Keratinocyte (primary cell): ENCODE results near the gene IER2. TPM values are rescaled to one million over a fixed set of nuclear protein-coding genes. Genes with fewer than 3 reads are reported as not detected.
A peak's percentile ranks its signal among the peaks of the same experiment; 100 is the strongest.

Source experiments
- DNase-seq: peaks from one replicate; pipeline ENCODE4 v3.0.0-alpha.2; 2011; ENCODE audit warnings: low read depth, missing footprints, low spot score
- FAIRE-seq: peaks from 2 replicates; lab custom pipeline; 2011; peaks lifted over from hg19 to GRCh38; lab: Jason Lieb, UNC
- H2AFZ ChIP-seq: 2 replicates; pipeline ENCODE4 v1.6.0; 2012; ENCODE audit warnings: low read length, control low read depth, inconsistent platforms; ENCODE audit not compliant: control insufficient read depth
- H3K27ac ChIP-seq: 2 replicates; pipeline ENCODE4 v1.5.1; 2011; ENCODE audit warnings: low read length; ENCODE audit not compliant: control insufficient read depth, insufficient read depth
- H3K27me3 ChIP-seq: 3 replicates; pipeline ENCODE4 v1.6.0; 2011; ENCODE audit warnings: low read length; ENCODE audit not compliant: control insufficient read depth, insufficient read depth; ENCODE audit errors: extremely low read depth
- H3K36me3 ChIP-seq, 2 experiments: 2 replicates in 1 of 2; 3 replicates in 1 of 2; pipeline ENCODE4 v1.5.1; 2011; ENCODE audit warnings: low read length in 2 of 2, mild to moderate bottlenecking in 1 of 2; ENCODE audit not compliant: control insufficient read depth in 2 of 2, insufficient read depth in 2 of 2; ENCODE audit errors: extremely low read depth in 1 of 2
- H3K4me1 ChIP-seq: 3 replicates; pipeline ENCODE4 v1.5.1; 2011; ENCODE audit warnings: low read length; ENCODE audit not compliant: control insufficient read depth, insufficient read depth; ENCODE audit errors: extremely low read depth
- H3K4me2 ChIP-seq: 3 replicates; pipeline ENCODE4 v1.6.0; 2011; ENCODE audit warnings: low read depth, low read length; ENCODE audit not compliant: control insufficient read depth, insufficient read depth; ENCODE audit errors: extremely low read depth
- H3K4me3 ChIP-seq, 3 experiments: fragments of 200-600 bp in 1 of 3; sonication (generic) in 1 of 3; 2 replicates in 2 of 3; 3 replicates in 1 of 3; pipeline ENCODE4 v1.5.1; 2011 to 2016; ENCODE audit warnings: low read length in 3 of 3, mild to moderate bottlenecking in 3 of 3, control low read depth in 2 of 3, inconsistent platforms in 1 of 3, low read depth in 1 of 3, mixed read lengths in 1 of 3, mixed run types in 1 of 3, moderate library complexity in 1 of 3; ENCODE audit not compliant: control insufficient read depth in 2 of 3, insufficient read depth in 2 of 3; ENCODE audit errors: extremely low read depth in 1 of 3
- H3K79me2 ChIP-seq: 2 replicates; pipeline ENCODE4 v1.6.0; 2012; ENCODE audit warnings: low read length; ENCODE audit not compliant: control insufficient read depth, insufficient read depth
- H3K9ac ChIP-seq: 3 replicates; pipeline ENCODE4 v1.6.0; 2011; ENCODE audit warnings: low read length; ENCODE audit not compliant: control insufficient read depth, insufficient read depth; ENCODE audit errors: extremely low read depth
- H3K9me1 ChIP-seq: 3 replicates; pipeline ENCODE4 v1.6.0; 2011; ENCODE audit warnings: low read length; ENCODE audit not compliant: control insufficient read depth, insufficient read depth; ENCODE audit errors: extremely low read depth
- H3K9me3 ChIP-seq: 2 replicates; pipeline ENCODE4 v1.5.1; 2012; ENCODE audit warnings: low read depth, low read length; ENCODE audit not compliant: control insufficient read depth
- H4K20me1 ChIP-seq: 3 replicates; pipeline ENCODE4 v1.6.0; 2011; ENCODE audit warnings: low read length; ENCODE audit not compliant: control insufficient read depth, insufficient read depth; ENCODE audit errors: extremely low read depth
- EZH2 ChIP-seq: IDR thresholded peaks from one replicate; pipeline ENCODE4 v1.6.1; 2012; ENCODE audit warnings: inconsistent platforms, mild to moderate bottlenecking, low read length, moderate library complexity
- dilution Hi-C: fragments of 300-500 bp; cut with MboI; formaldehyde crosslinking; loops from one replicate; pipeline ENCODE4 v1.7.0; 2020; ENCODE audit warnings: low sequenced_read_pairs; ENCODE audit not compliant: extremely low pct_ligation_motif_present
- polyA plus RNA-seq, 5 experiments: library from polyadenylated mRNA; depleted of rRNA in 3 of 5; stranded (reverse) in 3 of 5; stranded (forward) in 1 of 5; unstranded in 1 of 5; fragments of >200 nt; gene quantifications; 1 replicate in 1 of 5; 2 replicates in 3 of 5; 3 replicates in 1 of 5; pipeline versions ENCODE4 v1.2.1 to v1.2.3, GENCODE V29; 2011 to 2012; ENCODE audit warnings: missing spikeins in 2 of 5, low read depth in 1 of 5, low replicate concordance in 1 of 5
- TF ChIP-seq, protein P1 (sequence below), 3 experiments: IDR thresholded peaks in 1 of 3; conservative IDR thresholded peaks in 1 of 3; optimal IDR thresholded peaks in 1 of 3; 2 replicates in 2 of 3; 3 replicates in 1 of 3; pipeline versions ENCODE3 to v1.5.1; 2011; ENCODE audit warnings: low read length in 3 of 3, mild to moderate bottlenecking in 3 of 3, moderate library complexity in 2 of 3, control low read depth in 1 of 3, inconsistent platforms in 1 of 3; ENCODE audit not compliant: insufficient read depth in 2 of 3; ENCODE audit errors: extremely low read depth in 1 of 3

The IER2 gene
- polyA plus RNA-seq, 1 donor (not counting 4 experiments of a cell fraction or from before 2014, with no cell fraction given), result 14.4 TPM

DNA sequence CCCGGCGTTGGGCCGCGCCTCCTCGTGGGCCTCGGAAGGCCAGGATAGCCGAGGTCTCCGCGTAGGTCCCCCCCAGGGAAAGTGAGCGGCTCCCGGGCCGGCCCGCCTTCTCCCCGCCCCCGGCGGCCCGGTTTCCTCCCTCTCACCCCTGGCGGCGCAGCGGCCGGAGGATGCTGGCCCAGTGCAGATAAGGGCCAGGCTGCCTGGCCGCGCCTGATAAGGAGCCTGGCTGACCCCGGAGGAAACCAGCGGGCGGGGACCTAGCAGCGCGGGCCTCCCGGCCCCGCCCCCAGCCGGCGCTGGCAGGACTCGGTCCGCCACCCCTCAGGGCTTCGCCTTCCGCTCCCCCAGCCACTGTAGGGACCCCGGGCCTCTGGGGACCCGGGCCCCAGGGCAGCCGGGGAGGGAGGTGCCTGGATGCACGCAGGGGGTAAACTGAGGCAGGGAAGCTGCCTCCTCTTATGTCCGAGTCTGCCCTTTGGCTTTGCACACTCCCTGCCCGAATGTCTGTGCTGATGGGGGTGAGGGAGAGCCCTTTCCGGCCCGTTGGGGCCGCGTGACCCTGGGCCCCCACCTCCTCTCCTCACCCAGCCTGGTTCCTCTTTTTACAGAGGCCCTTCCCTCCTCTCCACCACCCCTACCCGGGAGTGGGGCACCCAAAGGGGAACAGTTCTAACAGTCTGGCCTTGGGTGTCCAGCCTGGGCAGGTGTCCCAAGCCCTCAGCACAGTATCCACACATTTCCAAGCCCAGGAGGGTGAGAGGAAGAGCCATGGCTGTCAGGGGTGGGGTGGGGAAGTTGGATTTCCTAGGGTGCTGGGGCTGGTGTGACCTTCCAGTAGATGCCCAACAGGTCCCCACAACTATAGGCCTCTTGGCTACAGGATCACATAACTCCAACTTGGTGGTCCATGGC lies 47.3 kb upstream of the IER2 start, which contains the start of gene LYL1:
Gene LYL1 (minus strand): TSS at position 193 of the 915 bp plus-strand sequence. CDS start 1,687 bp downstream, outside the sequence.
- Histone ChIP-seq H3K9ac (peak within 1 kb of the TSS; percentile 41), H4K20me1 (no peaks in the 10 kb centered on the region), H3K9me1 (no peaks in the 10 kb centered on the region), H3K36me3 (peaks cover 3 to 12% of the 10 kb centered on the region in 2 experiments), H3K4me2 (peak within 1 kb of the TSS; percentile 60), H3K4me3 (peak within 1 kb of the TSS in 1 of 3 experiments; percentile 43), H3K27me3 (no peaks in the 10 kb centered on the region), H2AFZ (peak within 1 kb of the TSS; percentile 47), H3K9me3 (no peaks in the 10 kb centered on the region), H3K27ac (no peak within 1 kb of the TSS), H3K79me2 (no peaks in the 10 kb centered on the region), H3K4me1 (peaks cover 10% of the 10 kb centered on the region)
- TF ChIP-seq EZH2, result no peak
- TF ChIP-seq, protein P1, sequence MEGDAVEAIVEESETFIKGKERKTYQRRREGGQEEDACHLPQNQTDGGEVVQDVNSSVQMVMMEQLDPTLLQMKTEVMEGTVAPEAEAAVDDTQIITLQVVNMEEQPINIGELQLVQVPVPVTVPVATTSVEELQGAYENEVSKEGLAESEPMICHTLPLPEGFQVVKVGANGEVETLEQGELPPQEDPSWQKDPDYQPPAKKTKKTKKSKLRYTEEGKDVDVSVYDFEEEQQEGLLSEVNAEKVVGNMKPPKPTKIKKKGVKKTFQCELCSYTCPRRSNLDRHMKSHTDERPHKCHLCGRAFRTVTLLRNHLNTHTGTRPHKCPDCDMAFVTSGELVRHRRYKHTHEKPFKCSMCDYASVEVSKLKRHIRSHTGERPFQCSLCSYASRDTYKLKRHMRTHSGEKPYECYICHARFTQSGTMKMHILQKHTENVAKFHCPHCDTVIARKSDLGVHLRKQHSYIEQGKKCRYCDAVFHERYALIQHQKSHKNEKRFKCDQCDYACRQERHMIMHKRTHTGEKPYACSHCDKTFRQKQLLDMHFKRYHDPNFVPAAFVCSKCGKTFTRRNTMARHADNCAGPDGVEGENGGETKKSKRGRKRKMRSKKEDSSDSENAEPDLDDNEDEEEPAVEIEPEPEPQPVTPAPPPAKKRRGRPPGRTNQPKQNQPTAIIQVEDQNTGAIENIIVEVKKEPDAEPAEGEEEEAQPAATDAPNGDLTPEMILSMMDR (optimal IDR thresholded peaks at IDR 0.05 in 1 of 3, IDR thresholded peaks at IDR 0.05 in 1 of 3, conservative IDR thresholded peaks at IDR 0.05 in 1 of 3; ENCODE audit: extremely low read depth in 1 of 3, insufficient read depth in 2 of 3, low read length in 3 of 3), result no peak
- FAIRE-seq (no peak), DNase-seq (no peak)
- dilution Hi-C loops, result no loop called here

- FAIRE-seq (no peak), DNase-seq (no peak)
- Histone ChIP-seq H2AFZ (no peak overlapping the region), H3K4me3 (no peak overlapping the region), H4K20me1 (no peaks in the 10 kb centered on the region), H3K4me2 (no peak overlapping the region), H3K79me2 (no peaks in the 10 kb centered on the region), H3K36me3 (peaks cover 3 to 12% of the 10 kb centered on the region in 2 experiments), H3K9ac (no peak overlapping the region), H3K4me1 (peaks cover 8% of the 10 kb centered on the region), H3K27me3 (no peaks in the 10 kb centered on the region), H3K27ac (no peak overlapping the region), H3K9me3 (no peaks in the 10 kb centered on the region), H3K9me1 (no peaks in the 10 kb centered on the region)
- dilution Hi-C loops, result no loop called here
- TF ChIP-seq EZH2, result no peak
- TF ChIP-seq, protein P1 (optimal IDR thresholded peaks at IDR 0.05 in 1 of 3, IDR thresholded peaks at IDR 0.05 in 1 of 3, conservative IDR thresholded peaks at IDR 0.05 in 1 of 3; ENCODE audit: extremely low read depth in 1 of 3, insufficient read depth in 2 of 3, low read length in 3 of 3), result no peak
Observed at GRCh38 chr19:13103581-13104359, 46.4 kb upstream of the IER2 start.
